Neural cell (in vitro differentiated cells): Measurements from ENCODE around the gene LRRC74B. TPM values are rescaled to one million over a fixed set of nuclear protein-coding genes. Genes with fewer than 3 reads are reported as not detected.

Experiments used
- H2AFZ ChIP-seq: fragments of 200-600, 300-800 bp; sonication (generic), shearing (Covaris generic); 2 replicates; pipeline ENCODE4 v1.6.0; 2014; ENCODE audit warnings: low read depth, mild to moderate bottlenecking, antibody characterized with exemption, low read length, moderate library complexity
- H3F3A ChIP-seq: fragments of 200-600 bp; shearing (Covaris generic); 2 replicates; pipeline ENCODE4 v1.6.1; 2016; ENCODE audit warnings: mild to moderate bottlenecking, moderate library complexity, mixed read lengths, antibody characterized with exemption, low read length; ENCODE audit not compliant: insufficient read depth, poor library complexity, severe bottlenecking
- H3K27ac ChIP-seq: fragments of 200-600, 300-800 bp; sonication (generic), shearing (Covaris generic); 2 replicates; pipeline ENCODE4 v1.5.1; 2014; ENCODE audit warnings: mild to moderate bottlenecking, low read length, moderate library complexity
- H3K27me3 ChIP-seq: fragments of 300-800, 200-600 bp; sonication (generic), shearing (Covaris generic); 2 replicates; pipeline ENCODE4 v1.6.0; 2014; ENCODE audit warnings: mild to moderate bottlenecking, low read depth, low read length, moderate library complexity; ENCODE audit not compliant: insufficient read depth
- H3K36me3 ChIP-seq: fragments of 300-800, 200-600 bp; sonication (generic), shearing (Covaris generic); 2 replicates; pipeline ENCODE4 v1.5.1; 2014; ENCODE audit warnings: mild to moderate bottlenecking, antibody characterized with exemption, low read length, moderate library complexity; ENCODE audit not compliant: insufficient read depth
- H3K4me2 ChIP-seq: fragments of 300-800, 200-600 bp; sonication (generic), shearing (Covaris generic); 2 replicates; pipeline ENCODE4 v1.6.0; 2014; ENCODE audit warnings: mild to moderate bottlenecking, low read length
- H3K4me3 ChIP-seq: fragments of 300-800, 200-600 bp; sonication (generic), shearing (Covaris generic); 2 replicates; pipeline ENCODE4 v1.5.1; 2014; ENCODE audit warnings: mild to moderate bottlenecking, low read length, moderate library complexity
- H3K79me2 ChIP-seq: fragments of 200-600 bp; shearing (Covaris generic); replicated peaks from 2 replicates; pipeline ENCODE4 v1.6.0; 2014; ENCODE audit warnings: mild to moderate bottlenecking, low read length, moderate library complexity; ENCODE audit not compliant: insufficient read depth
- H3K9ac ChIP-seq: fragments of 300-800, 200-600 bp; sonication (generic), shearing (Covaris generic); 2 replicates; pipeline ENCODE4 v1.6.1; 2016; ENCODE audit warnings: mild to moderate bottlenecking, low read length, mixed read lengths
- H3K9me2 ChIP-seq: fragments of 200-600 bp; shearing (Covaris generic); 2 replicates; pipeline ENCODE4 v1.6.1; 2016; ENCODE audit warnings: mild to moderate bottlenecking, low read length, mixed read lengths; ENCODE audit not compliant: insufficient read depth
- H3K9me3 ChIP-seq: fragments of 200-600, 300-800 bp; sonication (generic), shearing (Covaris generic); 2 replicates; pipeline ENCODE4 v1.6.1; 2016; ENCODE audit warnings: mild to moderate bottlenecking, mixed run types, low read length, moderate library complexity, mixed read lengths
- H4K20me1 ChIP-seq: fragments of 200-600 bp; shearing (Covaris generic); 2 replicates; pipeline ENCODE4 v1.6.1; 2016; ENCODE audit warnings: mild to moderate bottlenecking, mixed run types; ENCODE audit not compliant: insufficient read depth
- CTCF ChIP-seq: fragments of 450-650 bp; IDR thresholded peaks from 2 replicates; pipeline ENCODE4 v1.5.1; 2014; ENCODE audit warnings: antibody characterized with exemption, mild to moderate bottlenecking, moderate library complexity; ENCODE audit not compliant: poor library complexity, severe bottlenecking
- EP300 ChIP-seq: fragments of 450-650 bp; conservative IDR thresholded peaks from 2 replicates; pipeline ENCODE4 v1.6.1; 2014; ENCODE audit warnings: antibody characterized with exemption, mild to moderate bottlenecking, moderate library complexity; ENCODE audit not compliant: poor library complexity, severe bottlenecking
- EZH2 ChIP-seq: fragments of 200-600, 300-800 bp; shearing (Covaris generic), sonication (generic); IDR thresholded peaks from 2 replicates; pipeline ENCODE4 v1.6.1; 2014; ENCODE audit warnings: antibody characterized with exemption, low read length, borderline replicate concordance, mild to moderate bottlenecking; ENCODE audit not compliant: insufficient read depth, poor library complexity, severe bottlenecking
- MXI1 ChIP-seq: fragments of 450-650 bp; conservative IDR thresholded peaks from 2 replicates; pipeline ENCODE4 v1.6.1; 2014; ENCODE audit warnings: antibody characterized with exemption, mild to moderate bottlenecking; ENCODE audit not compliant: poor library complexity, severe bottlenecking
- POLR2AphosphoS5 ChIP-seq: IDR thresholded peaks from 2 replicates; pipeline ENCODE4 v1.6.1; 2012
- RAD21 ChIP-seq: fragments of 450-650 bp; conservative IDR thresholded peaks from 2 replicates; pipeline ENCODE4 v1.6.1; 2014; ENCODE audit warnings: antibody characterized with exemption, mild to moderate bottlenecking, moderate library complexity
- REST ChIP-seq: IDR thresholded peaks from 2 replicates; pipeline ENCODE4 v1.6.1; 2012; ENCODE audit warnings: borderline replicate concordance
- SMC3 ChIP-seq: fragments of 450-650 bp; conservative IDR thresholded peaks from 2 replicates; pipeline ENCODE4 v1.6.1; 2014; ENCODE audit warnings: antibody characterized with exemption, mild to moderate bottlenecking, moderate library complexity; ENCODE audit not compliant: poor library complexity
- TAF1 ChIP-seq: IDR thresholded peaks from 2 replicates; pipeline ENCODE4 v1.6.1; 2012; ENCODE audit warnings: low read depth
- polyA plus RNA-seq: library from polyadenylated mRNA; depleted of rRNA; stranded (reverse); fragments of >200 nt; gene quantifications from 2 replicates; pipeline ENCODE4 v1.2.3, GENCODE V29; 2014

LRRC74B gene
- polyA plus RNA-seq, 1 donor from 2014 or later: not detected

- TF ChIP-seq SMC3 (no peak), MXI1 (no peak)
- H3K4me2 ChIP-seq: no peak overlapping the region
- H4K20me1 ChIP-seq: no peaks in the 10 kb centered on the region
- H3K79me2 ChIP-seq: no peaks in the 10 kb centered on the region
- no peak overlapping the region for H3K27ac ChIP-seq
- H3K4me3 ChIP-seq: no peak overlapping the region
- no peaks in the 10 kb centered on the region for H3K27me3 ChIP-seq
- no peak overlapping the region for H3K9ac ChIP-seq
- no peaks in the 10 kb centered on the region for H3K9me2 ChIP-seq
- no peaks in the 10 kb centered on the region for H3F3A ChIP-seq
- H3K36me3 ChIP-seq: no peaks in the 10 kb centered on the region
- no peaks in the 10 kb centered on the region for H3K9me3 ChIP-seq
- H2AFZ ChIP-seq: no peak overlapping the region
Observed at GRCh38 chr22:21067901-21068680, 22.3 kb downstream of the LRRC74B start.

- H3K4me2 ChIP-seq: no peak overlapping the region
Observed at GRCh38 chr22:21068681-21069276, 23.0 kb downstream of the LRRC74B start.

More at GRCh38 chr22:21068681-21069276, 23.0 kb downstream of the LRRC74B start:
- H3K36me3 ChIP-seq: no peaks in the 10 kb centered on the region
- H4K20me1 ChIP-seq: no peaks in the 10 kb centered on the region
- no peak overlapping the region for H3K4me3 ChIP-seq
- H3K9me3 ChIP-seq: no peaks in the 10 kb centered on the region
- no peak overlapping the region for H3K27ac ChIP-seq
- H3F3A ChIP-seq: no peaks in the 10 kb centered on the region
- TF ChIP-seq REST: no peak
- no peak for TF ChIP-seq MXI1
- TF ChIP-seq SMC3: no peak
- TF ChIP-seq POLR2AphosphoS5: no peak
- TF ChIP-seq RAD21: no peak
- no peak for TF ChIP-seq EZH2
- no peak for TF ChIP-seq TAF1
- TF ChIP-seq CTCF: no peak
- TF ChIP-seq EP300: no peak
- no peaks in the 10 kb centered on the region for H3K27me3 ChIP-seq
- no peaks in the 10 kb centered on the region for H3K79me2 ChIP-seq
- H2AFZ ChIP-seq: no peak overlapping the region
- no peak overlapping the region for H3K9ac ChIP-seq
- no peaks in the 10 kb centered on the region for H3K9me2 ChIP-seq
